Stimulated activated CD4-positive, alpha-beta T cell treated with anti-CD3 and anti-CD28 coated beads, Interleukin-1b, Interleukin-23, amount 100 ng/mL, for 24 hours (primary cell): ENCODE measurements around the gene NRAS.
A peak's percentile ranks its signal among the peaks of the same experiment; 100 is the strongest.
"Not testable (repeated sequence)": the region's sequence is repeated elsewhere in the genome, so short reads cannot be mapped to it uniquely, and the experiment has no call there.

Experiments used
- DNase-seq, 4 experiments: peaks; one replicate each; pipeline ENCODE4 v3.0.0-alpha.2; 2020; ENCODE audit warnings: low read depth in 4 of 4, low spot score in 1 of 4

The NRAS gene

DNA sequence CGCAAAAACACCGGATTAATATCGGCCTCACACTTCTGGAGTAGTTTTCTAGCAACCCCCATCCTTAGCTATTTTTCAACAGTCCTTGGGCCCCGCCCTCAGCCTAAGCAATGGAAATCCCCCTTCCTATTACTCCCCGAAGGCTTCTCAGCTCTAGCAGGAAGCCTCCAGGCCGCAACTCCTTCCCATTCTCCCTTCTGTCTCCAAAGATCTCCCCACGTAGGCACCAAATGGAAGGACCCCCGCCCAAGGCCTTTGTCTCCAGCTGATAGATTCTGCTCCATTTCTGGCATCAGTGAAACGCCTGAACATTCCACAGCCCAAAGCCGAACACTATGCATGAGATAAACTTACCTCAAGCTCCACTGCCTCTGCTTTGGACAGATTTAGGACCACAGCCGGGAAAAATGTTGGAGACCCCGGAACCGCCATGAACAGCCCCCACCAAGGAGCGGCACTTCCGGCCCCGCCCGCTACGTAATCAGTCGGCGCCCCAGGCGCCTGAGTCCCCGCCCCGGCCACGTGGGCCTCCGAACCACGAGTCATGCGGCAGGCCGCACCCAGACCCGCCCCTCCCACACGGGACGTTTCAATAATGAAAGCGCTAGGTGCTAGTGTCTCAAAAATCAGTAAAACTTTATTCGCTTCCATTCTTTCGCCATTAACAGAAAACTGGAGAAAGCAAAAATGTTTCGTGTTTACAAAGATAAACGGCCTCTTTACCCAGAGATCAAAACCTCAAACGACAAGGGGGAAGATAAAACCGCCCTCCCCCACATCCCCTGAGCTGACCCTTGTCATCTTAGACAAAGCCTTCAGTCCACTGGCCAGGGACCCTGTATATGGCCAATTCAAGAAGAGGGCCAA, at the start of gene NRAS:
Gene NRAS, minus strand, starts transcription at position 468 of the 867 bp plus-strand sequence. CDS start 611 bp downstream, outside the sequence.
- DNase-seq = peak; percentile 91 to 94 (median 92)

DNA sequence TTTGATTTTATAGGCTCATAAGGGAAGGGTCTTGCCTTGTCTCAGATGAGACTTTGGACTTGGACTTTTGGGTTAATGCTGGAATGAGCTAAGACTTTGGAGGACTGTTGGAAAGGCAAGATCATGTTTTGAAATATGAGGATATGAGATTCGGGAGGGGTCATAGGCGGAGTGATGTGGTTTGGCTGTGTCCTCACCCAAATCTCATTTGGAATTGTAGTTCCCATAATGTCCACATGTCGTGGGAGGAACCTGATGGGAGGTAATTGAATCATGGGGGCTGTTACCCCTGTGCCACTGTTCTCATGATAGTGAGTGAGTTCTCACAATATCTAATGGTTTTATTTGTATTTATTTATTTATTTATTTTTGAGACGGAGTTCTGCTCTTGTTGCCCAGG, 48.1 kb upstream of the NRAS start:
- DNase-seq = no peak

GRCh38 chr1:114758256-114758832, 41.8 kb upstream of the NRAS start:
- DNase-seq = no peak

DNA sequence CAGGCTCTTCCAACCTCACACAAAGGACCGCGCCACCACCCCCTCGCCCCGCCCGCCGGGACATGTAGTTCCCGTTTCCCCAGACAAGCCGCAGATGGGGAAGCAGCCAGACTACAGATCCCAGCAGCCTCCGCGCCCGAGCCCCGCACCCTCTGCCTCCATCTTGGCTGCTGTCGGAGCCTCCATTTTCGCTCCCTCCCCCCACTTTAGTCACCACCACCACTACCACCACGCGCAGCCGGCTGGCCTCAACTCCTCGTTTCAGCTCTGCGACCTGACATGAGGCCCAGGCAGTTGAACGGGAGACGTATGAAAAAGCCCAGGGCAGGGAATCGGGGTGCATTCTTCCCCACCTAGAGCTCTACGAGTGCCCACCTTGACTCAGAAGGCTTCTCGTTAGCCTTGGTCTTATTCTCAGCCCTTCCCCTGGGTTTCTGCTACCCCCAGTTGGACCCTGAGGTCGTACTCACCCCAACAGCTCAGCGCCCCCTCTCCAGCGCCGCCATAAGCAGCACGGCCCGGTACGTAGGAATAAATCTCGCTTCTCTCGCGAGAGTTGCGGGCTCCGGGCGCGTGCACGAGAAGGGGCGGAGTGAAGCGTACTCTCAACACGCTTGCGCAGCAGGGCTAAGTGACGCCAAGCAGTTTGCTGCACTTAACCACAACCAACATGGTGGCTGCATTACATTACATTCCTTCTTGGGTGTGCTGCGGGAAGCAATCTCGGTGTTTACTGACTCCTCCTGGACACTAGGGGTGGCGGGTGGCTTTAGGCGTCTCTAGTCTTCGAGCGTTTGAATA, 41.1 kb upstream of the NRAS start, which contains the start of gene CSDE1:
Gene CSDE1, minus strand, starts transcription at position 530 of the 801 bp plus-strand sequence. CDS start 18,094 bp downstream, outside the sequence.
- DNase-seq = peak; percentile 86 to 94 (median 92)

- peak in 1 of 4 experiments; percentile 7 for DNase-seq
These were observed 40.4 kb upstream of the NRAS start for GRCh38 chr1:114756949-114757454.

- no peak for DNase-seq
These were observed 39.7 kb upstream of the NRAS start for GRCh38 chr1:114756009-114756892.

DNA sequence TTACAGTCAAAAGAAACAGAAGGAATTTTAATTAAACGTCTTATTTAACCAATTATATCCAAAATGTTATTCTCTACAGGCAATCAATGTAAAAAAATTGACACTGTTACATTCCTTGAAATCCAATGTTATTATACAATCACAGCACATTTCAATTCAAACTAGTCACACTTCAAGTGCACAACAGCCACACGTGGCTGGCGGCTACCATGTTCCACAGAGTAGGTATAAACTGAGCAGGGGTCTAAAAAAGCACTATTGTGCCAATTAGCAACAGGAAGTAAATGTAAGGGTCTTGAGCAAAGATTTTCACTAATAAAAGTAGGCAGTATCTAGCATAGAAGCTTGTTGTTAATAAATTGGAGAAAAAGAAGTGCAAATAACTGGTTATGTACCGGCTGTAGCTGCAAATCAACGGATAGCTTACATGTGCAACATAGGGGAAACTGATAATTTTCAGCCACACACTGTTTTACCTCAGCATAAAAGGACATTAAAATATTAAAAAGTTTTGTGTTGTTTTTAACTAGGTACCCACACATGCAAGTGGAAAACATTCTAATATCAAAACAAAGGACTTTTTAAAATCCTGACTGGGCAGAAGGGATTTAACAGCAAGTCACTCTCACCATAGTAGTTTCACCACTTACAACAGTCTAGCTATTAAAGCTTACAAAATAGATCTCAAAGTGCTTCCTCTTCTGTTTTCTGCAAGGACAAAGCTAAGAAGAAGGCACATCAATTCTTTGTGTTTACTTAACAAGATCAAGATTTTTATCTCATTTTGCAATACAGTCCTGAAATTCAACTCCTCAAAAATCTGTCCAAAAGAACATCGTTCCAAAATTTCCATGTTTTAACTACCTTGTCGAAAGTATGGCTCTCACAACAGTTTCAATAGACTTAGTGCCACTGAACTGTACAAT, 38.7 kb upstream of the NRAS start:
- DNase-seq = no peak

DNA sequence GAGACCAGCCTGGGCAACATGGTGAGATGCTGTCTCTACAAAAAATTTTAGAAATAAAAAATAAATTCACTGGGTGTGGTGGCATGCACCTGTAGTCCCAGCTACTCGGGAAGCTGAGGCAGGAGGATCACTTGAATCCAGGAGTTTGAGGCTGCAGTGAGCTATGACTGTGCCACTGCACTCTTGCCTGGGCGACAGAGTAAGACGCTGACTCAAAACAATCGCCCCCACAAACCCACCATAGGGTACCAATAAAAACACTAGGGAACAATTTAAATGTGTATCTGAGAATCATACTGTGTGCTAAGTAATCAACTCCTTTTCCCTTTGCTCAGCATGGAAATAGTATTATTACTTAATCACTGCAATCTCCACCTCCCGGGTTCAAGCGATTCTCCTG, 37.1 kb upstream of the NRAS start:
- not testable (repeated sequence) for DNase-seq

- DNase-seq = no peak
These were observed 36.6 kb upstream of the NRAS start for GRCh38 chr1:114753143-114753542.

DNA sequence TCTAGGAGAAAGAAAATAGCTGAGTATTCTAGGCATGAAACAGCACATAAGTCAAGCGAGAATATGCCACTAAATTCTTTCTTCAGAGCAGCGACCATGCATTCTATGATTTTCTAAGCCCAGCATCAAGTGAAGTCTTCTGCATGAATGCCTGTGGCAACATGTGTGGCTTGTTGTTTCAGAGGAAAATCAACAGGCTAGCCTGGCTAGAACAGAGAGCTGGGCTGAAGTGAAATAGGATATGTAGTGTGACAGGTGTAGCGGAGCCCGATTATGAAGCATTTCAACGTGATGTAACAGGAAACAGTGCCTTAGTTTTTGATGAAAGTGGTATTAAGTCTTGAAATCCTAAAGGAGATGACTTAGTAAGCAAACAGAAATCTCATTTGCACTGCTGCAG, 34.2 kb upstream of the NRAS start:
- no peak for DNase-seq

- DNase-seq = no peak
These were observed 33.3 kb upstream of the NRAS start for GRCh38 chr1:114749835-114750234.

GRCh38 chr1:114746450-114747121, 30.0 kb upstream of the NRAS start:
- no peak for DNase-seq

- no peak for DNase-seq
These were observed 28.7 kb upstream of the NRAS start for GRCh38 chr1:114745291-114745690.

DNA sequence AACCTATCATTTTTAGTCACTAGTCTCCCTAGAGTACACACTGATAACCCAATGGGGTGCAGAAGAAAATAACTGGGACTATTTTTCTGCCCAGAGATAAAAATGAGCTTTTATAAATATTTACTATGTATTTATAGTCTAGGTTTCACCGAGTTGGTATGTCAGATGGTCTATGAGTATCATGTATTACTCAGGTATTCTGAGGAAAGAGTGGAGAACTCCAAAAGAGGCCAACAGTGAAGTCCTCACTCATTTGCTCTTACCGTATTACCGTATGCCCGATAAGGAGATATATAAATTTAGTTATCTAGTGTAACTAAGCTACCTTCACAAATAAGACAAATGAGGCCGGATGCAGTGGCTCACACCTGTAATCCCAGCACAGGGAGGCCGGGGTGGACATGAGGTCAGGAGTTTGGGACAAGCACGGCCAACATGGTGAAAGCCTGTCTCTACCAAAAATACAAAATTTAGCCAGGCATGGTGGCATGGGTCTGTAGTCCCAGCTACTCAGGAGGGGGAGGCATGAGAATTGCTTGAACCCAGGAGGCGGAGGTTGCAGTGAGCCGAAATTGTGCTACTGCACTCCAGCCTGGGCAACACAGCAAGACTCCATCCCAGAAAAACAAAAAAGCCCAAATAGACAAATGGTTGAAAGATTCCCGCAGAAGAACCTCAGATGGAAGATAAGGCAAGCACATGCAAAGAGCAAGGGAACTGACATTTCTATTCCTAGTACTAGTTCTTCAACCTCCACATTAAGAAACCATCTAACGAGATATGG, 25.6 kb upstream of the NRAS start:
- no peak for DNase-seq

DNA sequence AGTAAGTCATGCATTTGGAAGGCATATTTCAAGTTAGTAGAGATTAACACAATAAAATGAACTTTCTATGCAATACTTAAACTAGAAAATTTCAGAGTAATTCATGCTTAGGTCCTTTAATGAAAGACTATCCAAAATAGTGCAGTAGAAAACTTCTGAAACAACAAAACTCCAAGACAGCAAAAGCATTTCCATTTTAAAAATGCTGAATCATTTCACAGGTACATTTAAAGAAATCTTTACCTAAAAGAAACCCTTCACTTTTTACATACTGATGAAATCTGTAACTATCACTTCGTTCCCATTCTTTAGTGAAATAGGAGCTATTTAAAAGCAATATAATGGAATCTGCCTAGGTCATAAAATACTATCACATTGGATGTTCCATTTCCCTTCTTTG, 23.8 kb upstream of the NRAS start:
- no peak for DNase-seq

- no peak for DNase-seq
These were observed 20.8 kb upstream of the NRAS start for GRCh38 chr1:114737314-114737849.

DNA sequence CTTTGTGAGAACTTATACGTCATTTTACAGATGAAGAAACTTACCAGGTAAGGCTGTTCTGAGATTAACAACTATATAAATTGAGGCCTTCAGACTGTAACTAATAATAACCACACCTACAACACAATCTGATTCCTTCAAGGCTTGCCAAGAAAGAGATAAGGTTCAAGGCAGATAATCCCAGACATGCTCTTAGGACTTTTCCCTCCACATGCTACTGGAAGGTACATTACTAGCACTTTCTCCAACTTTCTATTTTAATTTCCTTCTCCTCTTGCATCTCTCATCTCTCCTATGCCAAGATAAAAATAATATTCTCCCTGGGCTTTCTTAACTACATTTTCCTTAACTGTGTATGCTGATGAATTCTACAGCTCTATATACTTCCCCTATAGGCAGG, 18.9 kb upstream of the NRAS start:
- no peak for DNase-seq

DNA sequence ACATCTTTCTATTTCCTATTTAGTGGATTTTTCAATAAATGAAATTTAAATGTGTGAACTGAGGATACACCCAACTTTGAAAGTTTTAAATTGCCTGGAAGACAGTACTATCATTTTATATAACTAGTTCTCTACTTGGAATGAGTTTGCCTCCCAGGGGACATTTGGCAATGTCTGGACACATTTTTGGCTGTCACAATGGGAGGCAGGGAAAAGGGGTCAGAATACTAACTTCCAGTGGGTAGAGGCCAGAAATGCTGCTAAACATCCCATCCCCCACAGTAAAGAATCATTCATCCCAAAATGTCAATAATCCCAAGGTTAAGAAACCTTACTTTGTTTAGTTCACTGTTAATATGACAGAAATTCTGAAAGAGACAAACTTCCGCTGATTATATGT, 13.2 kb upstream of the NRAS start:
- no peak for DNase-seq
